Lung (tissue), 12 donors: ENCODE measurements around the gene ALOX15. TPM values are rescaled to one million over a fixed set of nuclear protein-coding genes. Genes with fewer than 3 reads are reported as not detected.

Experiments used
- ATAC-seq: fragments of 200-7000 bp; cut with Tn5 transposase; one replicate; pipeline ENCODE4 v1.9.1; 2020; ENCODE audit warnings: moderate number of reproducible peaks; ENCODE audit not compliant: insufficient read depth, low FRiP score
- DNase-seq, 3 donors: peaks; one replicate each; pipeline ENCODE4 v3.0.0-alpha.2; 2013 to 2017
- H3K27ac ChIP-seq, 2 donors: one replicate each; pipeline ENCODE4 v1.5.1; 2013; ENCODE audit warnings: mild to moderate bottlenecking in 2 of 2, moderate library complexity in 2 of 2, control low read depth in 1 of 2, inconsistent platforms in 1 of 2, low read depth in 1 of 2, low read length in 1 of 2
- H3K27me3 ChIP-seq, 3 donors: one replicate each; pipeline ENCODE4 v1.5.1; 2013; ENCODE audit warnings: low read length in 2 of 3; ENCODE audit not compliant: control insufficient read depth in 3 of 3, insufficient read depth in 3 of 3
- H3K36me3 ChIP-seq, 4 donors: one replicate each; pipeline ENCODE4 v1.5.1; 2013; ENCODE audit warnings: low read length in 4 of 4, mild to moderate bottlenecking in 1 of 4, moderate library complexity in 1 of 4; ENCODE audit not compliant: control insufficient read depth in 4 of 4, insufficient read depth in 4 of 4
- H3K4me1 ChIP-seq, 5 donors: one replicate each; pipeline ENCODE4 v1.5.1; 2013; ENCODE audit warnings: low read length in 5 of 5, mild to moderate bottlenecking in 2 of 5, moderate library complexity in 1 of 5; ENCODE audit not compliant: control insufficient read depth in 5 of 5, insufficient read depth in 5 of 5
- H3K4me3 ChIP-seq: one replicate; pipeline ENCODE4 v1.5.1; 2013; ENCODE audit warnings: mild to moderate bottlenecking, control low read depth, moderate library complexity
- H3K9ac ChIP-seq, 2 donors: one replicate each; pipeline ENCODE4 v1.5.1; 2013; ENCODE audit warnings: low read length in 2 of 2, control low read depth in 1 of 2; ENCODE audit not compliant: insufficient read depth in 1 of 2
- H3K9me3 ChIP-seq, 4 donors: one replicate each; pipeline ENCODE4 v1.5.1; 2013; ENCODE audit warnings: low read length in 3 of 4, mild to moderate bottlenecking in 1 of 4, moderate library complexity in 1 of 4; ENCODE audit not compliant: control insufficient read depth in 4 of 4, insufficient read depth in 3 of 4
- CTCF ChIP-seq: IDR thresholded peaks from 2 replicates; pipeline ENCODE4 v1.5.1; 2012; ENCODE audit warnings: mild to moderate bottlenecking; ENCODE audit errors: control extremely low read depth, extremely low read depth
- WGBS, 2 donors: extraction: QIAGEN DNeasy Blood & Tissue Kit; methylation state at CpG; one replicate each; pipeline ENCODE4 v1.1.7; 2013; 5-methylcytosine and 5-hydroxymethylcytosine counted together
- polyA plus RNA-seq, 2 donors: library from polyadenylated mRNA; stranded (reverse); fragments of 200-250 nt; gene quantifications; one replicate each; pipeline ENCODE4 v1.2.1, GENCODE V29; 2013
- total RNA-seq, 2 donors: library from RNA; depleted of rRNA in 1 of 2; stranded (reverse); fragments of >200 nt in 1 of 2; gene quantifications; one replicate each; pipeline ENCODE4 v1.2.1, GENCODE V29; 2014 to 2021
- donor health status: control.
- donor health status: control.
- donor health status: Bipolar disorder and iron deficiency.
- donor health status: healthy.
- donor health status: DM: yes; HTN: yes; CAD: no.

Gene ALOX15
- total and polyA plus RNA-seq, 4 donors, result 3.3 to 14.0 (median 5.6) TPM

GRCh38 chr17:4665027-4665426, 23.5 kb upstream of the ALOX15 start:
- no peak for DNase-seq
- TF ChIP-seq CTCF, result no peak
- Histone ChIP-seq H3K27ac (no peak overlapping the region), H3K9ac (no peak overlapping the region), H3K9me3 (peaks cover 0 to 2% (median 0%) of the 10 kb centered on the region in 4 donors), H3K27me3 (peaks cover 0 to 3% (median 0%) of the 10 kb centered on the region in 3 donors), H3K36me3 (no peaks in the 10 kb centered on the region), H3K4me3 (no peak overlapping the region), H3K4me1 (peaks cover 0 to 17% (median 0%) of the 10 kb centered on the region in 5 donors)
- no peak for ATAC-seq
- 76 to 81% methylated on average over 9 of the region's 9 CpGs for WGBS, 2 donors

GRCh38 chr17:4664230-4664629, 22.8 kb upstream of the ALOX15 start:
- ATAC-seq (no peak), DNase-seq (no peak)
- H3K4me1 ChIP-seq, result peaks cover 0 to 17% (median 0%) of the 10 kb centered on the region in 5 donors
- no peak for TF ChIP-seq CTCF
- peaks cover 0 to 2% (median 0%) of the 10 kb centered on the region in 4 donors for H3K9me3 ChIP-seq
- H3K27ac ChIP-seq, result no peak overlapping the region
- WGBS, 2 donors, result 80 to 83% methylated on average over 9 of the region's 9 CpGs
- H3K9ac ChIP-seq, result no peak overlapping the region
- H3K4me3 ChIP-seq, result no peak overlapping the region
- H3K27me3 ChIP-seq, result peaks cover 0 to 3% (median 0%) of the 10 kb centered on the region in 3 donors
- H3K36me3 ChIP-seq, result no peaks in the 10 kb centered on the region

- TF ChIP-seq CTCF, result no peak
- peaks cover 0 to 17% (median 0%) of the 10 kb centered on the region in 5 donors for H3K4me1 ChIP-seq
- no peak overlapping the region for H3K9ac ChIP-seq
- no peak overlapping the region for H3K27ac ChIP-seq
- peaks cover 0 to 3% (median 0%) of the 10 kb centered on the region in 3 donors for H3K27me3 ChIP-seq
- ATAC-seq (no peak), DNase-seq (no peak)
- H3K9me3 ChIP-seq, result peaks cover 0 to 2% (median 0%) of the 10 kb centered on the region in 4 donors
- 79 to 83% methylated on average over 8 of the region's 8 CpGs for WGBS, 2 donors
- no peak overlapping the region for H3K4me3 ChIP-seq
- H3K36me3 ChIP-seq, result no peaks in the 10 kb centered on the region
These were observed 22.2 kb upstream of the ALOX15 start for GRCh38 chr17:4663711-4664110.
